NB4 (cell line): ENCODE results near the gene TMEM52B.
A peak's percentile ranks its signal among the peaks of the same experiment; 100 is the strongest.

Experiments used
- DNase-seq: peaks from one replicate; pipeline ENCODE4 v3.0.0; 2010; ENCODE audit warnings: low read depth
- H3K4me3 ChIP-seq: one replicate; pipeline ENCODE4 v1.5.1; 2011; ENCODE audit warnings: mild to moderate bottlenecking, low read depth, low read length, moderate library complexity
- MYC ChIP-seq: IDR thresholded peaks from 2 replicates; pipeline ENCODE4 v1.6.1; 2011; ENCODE audit warnings: low read depth, low read length
- POLR2A ChIP-seq: IDR thresholded peaks from 2 replicates; pipeline ENCODE4 v1.6.1; 2011; ENCODE audit warnings: mild to moderate bottlenecking; ENCODE audit not compliant: insufficient read length; ENCODE audit errors: extremely low read depth
- TF ChIP-seq, protein P1 (sequence below): IDR thresholded peaks from 2 replicates; pipeline ENCODE4 v1.6.1; 2011; ENCODE audit warnings: low read depth, low read length
- TF ChIP-seq, protein P2 (sequence below): IDR thresholded peaks from one replicate; pipeline ENCODE4 v1.5.1; 2012; ENCODE audit warnings: low read depth, low read length

Gene TMEM52B

DNA sequence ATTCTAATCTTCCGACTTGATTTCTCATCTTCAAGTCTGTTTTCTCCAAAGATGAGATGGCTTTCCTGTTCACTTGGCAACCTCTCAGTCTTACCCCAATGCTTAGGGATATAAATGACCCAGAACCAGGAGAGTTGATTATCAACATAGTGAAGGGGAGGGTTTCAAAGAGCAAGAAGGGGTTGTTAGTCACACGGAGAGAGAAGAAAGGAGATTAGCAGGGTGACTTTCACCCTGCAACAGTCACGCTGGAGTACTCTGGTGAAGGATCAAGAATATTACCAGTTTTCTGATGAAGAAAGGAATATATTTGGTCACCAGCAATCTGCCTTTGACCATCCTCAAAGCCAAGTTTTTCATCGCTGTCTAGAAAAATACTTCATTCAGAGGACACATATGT, at the start of gene TMEM52B:
Gene TMEM52B (plus strand): TSS at position 212 of the 400 bp plus-strand sequence. CDS start 543 bp downstream, outside the sequence.
- TF ChIP-seq POLR2A (no peak), MYC (no peak)
- TF ChIP-seq, protein P1, sequence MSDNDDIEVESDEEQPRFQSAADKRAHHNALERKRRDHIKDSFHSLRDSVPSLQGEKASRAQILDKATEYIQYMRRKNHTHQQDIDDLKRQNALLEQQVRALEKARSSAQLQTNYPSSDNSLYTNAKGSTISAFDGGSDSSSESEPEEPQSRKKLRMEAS, result no peak
- no peak for DNase-seq
- H3K4me3 ChIP-seq, result no peak within 1 kb of the TSS

DNA sequence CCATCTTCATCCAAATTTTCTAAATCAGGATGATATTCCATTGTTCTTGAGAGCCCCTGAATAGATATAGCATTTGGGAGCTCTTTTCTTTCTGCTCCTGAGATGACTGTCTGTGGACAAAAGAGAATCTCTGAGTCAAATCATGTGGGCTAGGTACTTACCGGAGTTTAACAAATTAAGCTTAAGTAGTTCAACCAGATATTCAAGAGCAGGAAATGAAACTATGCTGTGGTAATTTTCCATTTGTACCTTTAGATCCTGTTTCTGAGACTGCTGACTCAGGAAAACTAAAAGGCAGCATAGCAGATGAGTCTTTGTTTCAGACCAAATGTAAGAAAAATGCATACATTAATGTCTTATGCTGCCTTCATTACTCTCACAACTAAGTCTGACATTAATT, 48.8 kb upstream of the TMEM52B start, which contains the start of gene CLEC7A:
Gene CLEC7A (minus strand): TSS at position 158 of the 400 bp plus-strand sequence. CDS start 117 bp downstream, at position 41.
- no peak for TF ChIP-seq MYC
- TF ChIP-seq, protein P1, result no peak
- TF ChIP-seq POLR2A, result no peak
- TF ChIP-seq, protein P2, sequence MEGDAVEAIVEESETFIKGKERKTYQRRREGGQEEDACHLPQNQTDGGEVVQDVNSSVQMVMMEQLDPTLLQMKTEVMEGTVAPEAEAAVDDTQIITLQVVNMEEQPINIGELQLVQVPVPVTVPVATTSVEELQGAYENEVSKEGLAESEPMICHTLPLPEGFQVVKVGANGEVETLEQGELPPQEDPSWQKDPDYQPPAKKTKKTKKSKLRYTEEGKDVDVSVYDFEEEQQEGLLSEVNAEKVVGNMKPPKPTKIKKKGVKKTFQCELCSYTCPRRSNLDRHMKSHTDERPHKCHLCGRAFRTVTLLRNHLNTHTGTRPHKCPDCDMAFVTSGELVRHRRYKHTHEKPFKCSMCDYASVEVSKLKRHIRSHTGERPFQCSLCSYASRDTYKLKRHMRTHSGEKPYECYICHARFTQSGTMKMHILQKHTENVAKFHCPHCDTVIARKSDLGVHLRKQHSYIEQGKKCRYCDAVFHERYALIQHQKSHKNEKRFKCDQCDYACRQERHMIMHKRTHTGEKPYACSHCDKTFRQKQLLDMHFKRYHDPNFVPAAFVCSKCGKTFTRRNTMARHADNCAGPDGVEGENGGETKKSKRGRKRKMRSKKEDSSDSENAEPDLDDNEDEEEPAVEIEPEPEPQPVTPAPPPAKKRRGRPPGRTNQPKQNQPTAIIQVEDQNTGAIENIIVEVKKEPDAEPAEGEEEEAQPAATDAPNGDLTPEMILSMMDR, result no peak
- H3K4me3 ChIP-seq, result no peak within 1 kb of the TSS
- peak; percentile 37 for DNase-seq

DNA sequence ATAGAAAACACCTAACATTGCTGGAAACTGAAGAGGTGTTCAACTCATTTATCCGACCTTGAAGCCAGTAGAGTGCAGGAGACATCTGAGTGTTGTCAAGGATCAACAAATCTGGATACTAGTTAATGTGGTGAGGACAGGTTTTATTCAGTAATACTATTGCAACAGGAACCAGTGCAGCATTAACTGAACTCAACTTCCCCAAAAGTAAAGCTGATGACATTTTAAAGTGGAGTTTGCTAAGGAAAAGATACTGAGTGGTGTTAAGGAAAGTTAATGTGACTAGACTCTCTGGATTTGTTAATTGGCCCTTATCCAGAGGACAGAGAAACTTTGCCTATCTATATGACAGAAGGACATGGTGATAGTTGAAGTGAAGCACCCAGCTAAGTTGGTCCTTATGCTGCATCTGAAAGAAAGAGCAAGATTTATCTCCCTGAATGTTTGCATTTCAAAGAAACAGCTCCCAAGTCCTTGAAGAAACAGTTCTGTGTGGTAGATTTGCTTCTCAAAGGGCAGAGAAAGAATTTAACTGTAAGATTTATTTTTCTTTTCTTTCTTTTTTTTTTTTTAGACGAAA, 47.6 kb upstream of the TMEM52B start:
- peak; percentile 45 for DNase-seq
- H3K4me3 ChIP-seq, result no peak overlapping the region
- no peak for TF ChIP-seq POLR2A
- no peak for TF ChIP-seq MYC
- TF ChIP-seq, protein P2, result no peak
- TF ChIP-seq, protein P1, result no peak

DNA sequence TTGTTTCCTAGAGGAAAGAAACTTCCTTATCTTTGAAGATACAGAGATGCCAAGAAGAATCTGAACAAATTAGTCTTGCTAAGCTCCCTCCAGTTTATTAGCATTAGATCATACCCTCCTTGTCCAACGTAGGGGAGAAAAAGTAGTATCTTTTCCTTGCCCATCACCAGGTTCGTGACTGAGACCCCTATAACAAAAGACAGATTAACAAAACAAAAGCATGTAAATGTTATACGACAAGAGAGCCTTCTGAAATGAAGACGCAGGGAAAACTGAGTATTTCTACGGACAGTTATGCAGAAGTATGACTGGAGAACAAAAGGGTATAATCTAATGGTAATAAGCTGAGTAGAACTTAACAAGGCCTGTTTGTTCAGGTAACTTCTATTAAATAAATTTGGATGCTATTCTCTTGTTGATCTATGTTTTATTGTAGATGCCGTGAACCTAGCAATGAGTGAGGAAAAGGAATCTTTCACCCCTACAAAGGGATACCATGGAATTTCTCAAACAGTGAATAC, 45.9 kb upstream of the TMEM52B start:
- no peak overlapping the region for H3K4me3 ChIP-seq
- TF ChIP-seq, protein P1, result no peak
- TF ChIP-seq, protein P2, result no peak
- TF ChIP-seq POLR2A, result no peak
- TF ChIP-seq MYC, result no peak
- DNase-seq, result no peak

DNA sequence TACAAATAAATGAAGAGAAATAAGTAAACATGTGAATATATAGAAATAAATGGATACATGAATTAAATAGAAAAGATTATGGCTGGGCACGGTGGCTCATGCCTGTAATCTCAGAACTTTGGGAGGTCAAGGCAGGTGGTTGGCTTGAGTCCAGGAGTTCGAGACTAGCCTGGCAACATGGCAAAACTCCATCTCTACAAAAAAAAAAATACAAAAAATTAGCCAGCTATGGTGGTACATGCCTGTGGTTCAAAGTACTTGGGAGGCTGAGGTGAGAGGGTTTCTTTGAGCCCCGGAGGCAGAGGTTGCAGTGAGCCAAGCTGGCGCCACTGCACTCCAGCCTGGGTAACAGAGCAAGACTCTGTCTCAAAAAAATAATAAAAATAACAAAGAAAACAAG, 43.7 kb upstream of the TMEM52B start:
- no peak overlapping the region for H3K4me3 ChIP-seq
- TF ChIP-seq, protein P1, result no peak
- TF ChIP-seq, protein P2, result no peak
- TF ChIP-seq POLR2A, result no peak
- TF ChIP-seq MYC, result no peak
- DNase-seq, result no peak

DNA sequence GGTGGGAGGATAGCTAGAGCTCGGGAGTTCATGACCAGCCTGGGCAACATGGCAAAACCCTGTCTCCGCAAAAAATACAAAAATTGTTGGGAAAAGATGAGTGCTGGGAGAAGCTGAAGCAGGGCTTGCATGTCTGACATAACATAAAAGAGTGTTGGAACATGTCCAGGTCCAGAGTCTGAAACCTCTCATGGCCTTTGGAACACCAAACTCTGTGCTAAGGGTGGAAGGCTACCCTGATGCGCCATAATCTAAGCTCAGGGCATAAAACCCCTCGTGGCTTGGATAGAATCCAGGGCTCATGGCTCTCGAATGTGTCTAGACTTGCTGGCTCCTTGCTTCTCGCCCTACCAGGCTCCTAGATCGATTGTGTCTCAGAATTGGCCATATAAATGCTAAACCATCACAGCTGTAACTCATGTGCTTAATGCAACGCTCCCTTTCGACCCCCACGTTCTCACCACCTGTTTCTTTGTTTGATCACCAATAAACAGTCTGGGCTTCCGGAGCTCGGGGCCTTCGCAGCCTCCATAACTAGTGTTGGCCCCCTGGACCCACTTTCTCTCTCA, 42.1 kb upstream of the TMEM52B start:
- no peak for DNase-seq
- H3K4me3 ChIP-seq, result no peak overlapping the region
- no peak for TF ChIP-seq MYC
